Tracheal epithelial cell (primary cell): ENCODE measurements around the gene ATP8B3. TPM values are rescaled to one million over a fixed set of nuclear protein-coding genes. Genes with fewer than 3 reads are reported as not detected.

Experiments used
- total RNA-seq: library from RNA; depleted of rRNA; stranded (reverse); fragments of >200 nt; gene quantifications from 2 replicates; pipeline ENCODE4 v1.2.1, GENCODE V29; 2014

Gene ATP8B3
- 1.2 TPM in 1 of 2 replicates, not detected in the other for total RNA-seq

GRCh38 chr19:1811942-1812425 lies at the start of gene ATP8B3:
Gene ATP8B3 (minus strand): TSS chr19:1812276. CDS start chr19:1811736, 540 bp downstream.

GRCh38 chr19:1848399-1849131 lies 36.5 kb upstream of the ATP8B3 start, which contains the start of gene REXO1:
Gene REXO1 (minus strand): TSS chr19:1848483. CDS start chr19:1848358, 125 bp downstream.

GRCh38 chr19:1752757-1753728 lies 59.0 kb downstream of the ATP8B3 start, which contains the start of gene ONECUT3:
Gene ONECUT3 (plus strand): TSS chr19:1753506. CDS start chr19:1753663, 157 bp downstream.

Other genes with a start within 250 kb of the ATP8B3 start
- 81.6 and 161 TPM in 2 replicates for gene MEX3D, start 244.0 kb downstream of the ATP8B3 start, total RNA-seq
- gene MBD3, start 219.4 kb downstream of the ATP8B3 start, total RNA-seq = 77.8 and 82.7 TPM in 2 replicates
- 75.7 and 76.4 TPM in 2 replicates for gene UQCR11, start 206.8 kb downstream of the ATP8B3 start, total RNA-seq
- 114 and 129 TPM in 2 replicates for gene TCF3, start 159.7 kb downstream of the ATP8B3 start, total RNA-seq
- under 0.01 TPM in 1 of 2 replicates, not detected in the other for gene ONECUT3, start 58.8 kb downstream of the ATP8B3 start, total RNA-seq
- 9.9 and 13.9 TPM in 2 replicates for gene REXO1, start 36.2 kb upstream of the ATP8B3 start, total RNA-seq
- 9.8 and 13.7 TPM in 2 replicates for gene KLF16, start 51.3 kb upstream of the ATP8B3 start, total RNA-seq
- 68.6 and 68.9 TPM in 2 replicates for gene ABHD17A, start 73.2 kb upstream of the ATP8B3 start, total RNA-seq
- gene ADAT3, start 93.1 kb upstream of the ATP8B3 start, total RNA-seq = 0.64 and 2.9 TPM in 2 replicates
- 22.6 and 25.5 TPM in 2 replicates for gene SCAMP4, start 93.1 kb upstream of the ATP8B3 start, total RNA-seq
- gene CSNK1G2, start 128.9 kb upstream of the ATP8B3 start, total RNA-seq = 77.2 and 93.3 TPM in 2 replicates
- 48.4 and 54.5 TPM in 2 replicates for gene BTBD2, start 203.4 kb upstream of the ATP8B3 start, total RNA-seq
- gene MKNK2, start 239.0 kb upstream of the ATP8B3 start, total RNA-seq = 507 and 547 TPM in 2 replicates